A549 (cell line): Measurements from ENCODE around the gene PSORS1C1. TPM values are rescaled to one million over a fixed set of nuclear protein-coding genes. Genes with fewer than 3 reads are reported as not detected.
A peak's percentile ranks its signal among the peaks of the same experiment; 100 is the strongest.

Experiments used
- ATAC-seq, 2 experiments: fragments of 200-7000 bp in 1 of 2; fragments of >200 bp in 1 of 2; cut with Nextera tagmentation in 1 of 2; cut with Tn5 transposase in 1 of 2; 3 replicates each; pipeline versions ENCODE4 v1.8.0 to v1.9.1; 2018 to 2020; ENCODE audit warnings: mild to moderate bottlenecking in 1 of 2, moderate library complexity in 1 of 2
- CTCF ChIA-PET: fragments of 300-600 bp; sonication (Branson Sonifier 250); formaldehyde crosslinking; extraction: SDS; loops from one replicate; lab custom pipeline; 2021; ENCODE audit warnings: antibody characterized with exemption, inconsistent platforms; lab: Yijun Ruan, JAX
- POLR2A ChIA-PET: fragments of 350-600 bp; formaldehyde crosslinking; extraction: SDS; loops from one replicate; lab custom pipeline; 2021; ENCODE audit warnings: antibody characterized with exemption, inconsistent platforms; lab: Yijun Ruan, JAX
- DNase-seq, 2 experiments: peaks; one replicate each; pipeline versions ENCODE4 v3.0.0 to v3.0.0-alpha.2; 2011 to 2016; ENCODE audit warnings: low read depth in 1 of 2, low spot score in 1 of 2
- FAIRE-seq: peaks from 2 replicates; lab custom pipeline; 2011; peaks lifted over from hg19 to GRCh38; lab: Jason Lieb, UNC
- H3K27ac ChIP-seq, 2 experiments: fragments of >200 bp; sonication (Bioruptor Twin); formaldehyde crosslinking; 3 replicates each; pipeline ENCODE4 v1.5.1; 2016 to 2017
- H3K4me1 ChIP-seq: fragments of >200 bp; sonication (Bioruptor Twin); formaldehyde crosslinking; 3 replicates; pipeline ENCODE4 v1.6.1; 2016
- H3K4me2 ChIP-seq: fragments of >200 bp; sonication (Bioruptor Twin); formaldehyde crosslinking; 3 replicates; pipeline ENCODE4 v1.6.1; 2016
- H3K4me3 ChIP-seq: fragments of >200 bp; sonication (Bioruptor Twin); formaldehyde crosslinking; 3 replicates; pipeline ENCODE4 v1.5.1; 2016
- H3K9me3 ChIP-seq: fragments of >200 bp; sonication (Bioruptor Twin); formaldehyde crosslinking; 3 replicates; pipeline ENCODE4 v1.6.1; 2016
- BCL3 ChIP-seq: fragments of >200 bp; sonication (Bioruptor Twin); formaldehyde crosslinking; IDR thresholded peaks from 3 replicates; pipeline ENCODE4 v1.6.1; 2016
- CBX8 ChIP-seq: fragments of 200-600 bp; sonication (generic); IDR thresholded peaks from 2 replicates; pipeline ENCODE4 v1.6.1; 2016
- CHD4 ChIP-seq: fragments of 200-600 bp; sonication (generic); IDR thresholded peaks from 2 replicates; pipeline ENCODE4 v1.6.1; 2016; ENCODE audit warnings: antibody characterized with exemption, mild to moderate bottlenecking, borderline replicate concordance
- FOSB ChIP-seq: fragments of 250-450 bp; sonication (Bioruptor Pico); IDR thresholded peaks from 2 replicates; pipeline ENCODE4 v1.5.0; 2020; ENCODE audit warnings: mild to moderate bottlenecking, moderate library complexity
- HDAC2 ChIP-seq: fragments of 200-600 bp; sonication (generic); IDR thresholded peaks from 2 replicates; pipeline ENCODE4 v1.6.1; 2016
- HEYL ChIP-seq: fragments of 250-450 bp; sonication (Bioruptor Pico); IDR thresholded peaks from 2 replicates; pipeline ENCODE4 v1.8.0; 2021; ENCODE audit warnings: mild to moderate bottlenecking, moderate library complexity
- JUNB ChIP-seq: fragments of >200 bp; sonication (Bioruptor Twin); formaldehyde crosslinking; IDR thresholded peaks from 2 replicates; pipeline ENCODE4 v1.6.1; 2016
- KDM1A ChIP-seq: fragments of 200-600 bp; sonication (generic); IDR thresholded peaks from 2 replicates; pipeline ENCODE4 v1.6.1; 2016; ENCODE audit warnings: low read depth, mild to moderate bottlenecking
- MYC ChIP-seq: IDR thresholded peaks from 2 replicates; pipeline ENCODE4 v1.6.1; 2012; ENCODE audit warnings: mild to moderate bottlenecking, inconsistent platforms, low read length, improper control_type of control experiment, borderline replicate concordance
- NFE2L2 ChIP-seq: fragments of 150-350 bp; conservative IDR thresholded peaks from 2 replicates; pipeline ENCODE4 v1.6.1; 2014; ENCODE audit warnings: low read length
- NR3C1 ChIP-seq: fragments of >200 bp; sonication (Bioruptor Twin); formaldehyde crosslinking; IDR thresholded peaks from 3 replicates; pipeline ENCODE4 v1.6.1; 2017
- POLR2A ChIP-seq: IDR thresholded peaks from 2 replicates; pipeline ENCODE4 v1.6.1; 2012; ENCODE audit warnings: mild to moderate bottlenecking, low read length
- POLR2AphosphoS2 ChIP-seq: conservative IDR thresholded peaks from 2 replicates; pipeline ENCODE4 v1.6.1; 2012; ENCODE audit warnings: low read length, improper control_type of control experiment, inconsistent platforms
- RAD21 ChIP-seq, 2 experiments: fragments of >200 bp in 1 of 2; sonication (Bioruptor Twin) in 1 of 2; formaldehyde crosslinking in 1 of 2; IDR thresholded peaks in 1 of 2; conservative IDR thresholded peaks in 1 of 2; 2 replicates in 1 of 2; 3 replicates in 1 of 2; pipeline ENCODE4 v1.6.1; 2012 to 2018; ENCODE audit warnings: inconsistent platforms in 1 of 2
- RFX5 ChIP-seq: fragments of 450-650 bp; IDR thresholded peaks from 2 replicates; pipeline ENCODE4 v1.7.1; 2014; ENCODE audit warnings: antibody characterized with exemption, mild to moderate bottlenecking, moderate library complexity
- SREBF2 ChIP-seq: fragments of 450-650 bp; IDR thresholded peaks from 2 replicates; pipeline ENCODE4 v1.6.1; 2014; ENCODE audit warnings: mild to moderate bottlenecking, moderate library complexity
- TFCP2L1 ChIP-seq: fragments of 250-450 bp; sonication (Bioruptor Pico); IDR thresholded peaks from 2 replicates; pipeline ENCODE4 v1.5.0; 2021; ENCODE audit warnings: mild to moderate bottlenecking
- TP53 ChIP-seq: fragments of 250-450 bp; sonication (Bioruptor Pico); IDR thresholded peaks from 2 replicates; pipeline ENCODE4 v1.5.0; 2021; ENCODE audit warnings: mild to moderate bottlenecking, moderate library complexity
- ZC3H11A ChIP-seq: fragments of 450-650 bp; IDR thresholded peaks from 2 replicates; pipeline ENCODE4 v1.6.1; 2014; ENCODE audit warnings: antibody characterized with exemption, mild to moderate bottlenecking
- WGBS: methylation state at CpG from one replicate; pipeline ENCODE4 v1.1.6; 2017; ENCODE audit errors: missing lambda C conversion rate; 5-methylcytosine and 5-hydroxymethylcytosine counted together
- polyA plus RNA-seq, 4 experiments: library from polyadenylated mRNA; depleted of rRNA in 3 of 4; stranded (reverse); fragments of >200 nt; fragmentation: RNase III in 1 of 4; extraction: RNeasy Plus Mini Kit Qiagen cat#74134 plus additional on column Dnase treatment in 1 of 4; gene quantifications; 2 replicates in 3 of 4; 3 replicates in 1 of 4; pipeline ENCODE4 v1.2.3, GENCODE V29; 2011 to 2017
- TF ChIP-seq, protein P1 (sequence below): IDR thresholded peaks from 2 replicates; pipeline ENCODE4 v1.6.1; 2012
- TF ChIP-seq, protein P2 (sequence below): fragments of >200 bp; sonication (Bioruptor Twin); formaldehyde crosslinking; IDR thresholded peaks from 3 replicates; pipeline ENCODE4 v1.5.1; 2016
- TF ChIP-seq, protein P3 (sequence below): fragments of 200-600 bp; sonication (generic); IDR thresholded peaks from 2 replicates; pipeline ENCODE4 v1.6.1; 2016; ENCODE audit warnings: antibody characterized with exemption, mild to moderate bottlenecking, moderate library complexity

The PSORS1C1 gene
- polyA plus RNA-seq, 2 of the 4 experiments (the other 2 are of a cell fraction) = 2.3 to 4.3 TPM

DNA sequence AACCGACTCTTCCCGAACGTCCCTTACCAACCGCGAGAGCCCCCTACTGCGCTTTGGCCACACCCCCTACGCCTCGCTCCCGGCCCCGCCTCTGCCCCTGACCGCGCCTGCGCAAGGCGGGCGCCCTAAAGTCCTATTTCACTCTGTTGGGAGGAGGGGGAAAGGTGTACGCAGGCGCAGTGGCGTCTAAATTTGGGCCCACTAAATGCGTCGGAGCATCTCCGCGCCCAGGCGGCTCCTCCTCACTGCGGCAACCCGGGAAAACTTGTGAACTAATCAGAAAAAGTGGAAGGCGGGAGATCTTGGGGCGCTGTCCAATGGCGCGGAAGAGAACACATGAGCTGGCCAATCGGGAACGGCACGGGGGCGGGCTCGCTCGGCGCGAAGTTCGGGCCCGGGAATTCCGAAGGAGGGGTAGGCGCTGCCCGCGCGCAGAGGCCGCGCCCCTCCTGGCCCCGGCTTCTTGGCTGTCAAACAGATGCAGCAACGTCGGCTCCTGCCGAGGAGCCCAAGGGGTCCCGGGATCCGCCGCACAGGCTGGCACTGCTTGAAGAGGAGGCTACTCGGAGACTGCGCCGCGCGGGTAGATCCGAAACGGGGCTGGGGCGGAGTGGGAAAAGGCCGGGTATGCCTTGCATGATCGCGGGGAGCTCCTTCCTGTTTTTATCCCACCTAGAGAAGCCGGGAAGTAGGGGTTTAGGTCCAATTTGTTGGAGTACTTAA is 43.7 kb downstream of the PSORS1C1 start, which contains the start of gene TCF19:
Gene TCF19 (plus strand): TSS at position 450 of the 723 bp plus-strand sequence. CDS start 881 bp downstream, outside the sequence.
- Histone ChIP-seq H3K4me1 (peaks cover 15% of the 10 kb centered on the region; the same call in 2 of the 3 replicates), H3K4me3 (peak within 1 kb of the TSS; percentile 78), H3K9me3 (no peaks in the 10 kb centered on the region), H3K4me2 (peak within 1 kb of the TSS; percentile 100), H3K27ac (peak within 1 kb of the TSS; percentile 90 to 94)
- ATAC-seq (peak; percentile 94), DNase-seq (peak; percentile 96 to 98), FAIRE-seq (no peak)
- TF ChIP-seq TP53 (no peak), RFX5 (peak; percentile 61; the same call in 1 of the 2 replicates), POLR2A (peak; percentile 32; the same call in 1 of the 2 replicates)
- TF ChIP-seq, protein P1, sequence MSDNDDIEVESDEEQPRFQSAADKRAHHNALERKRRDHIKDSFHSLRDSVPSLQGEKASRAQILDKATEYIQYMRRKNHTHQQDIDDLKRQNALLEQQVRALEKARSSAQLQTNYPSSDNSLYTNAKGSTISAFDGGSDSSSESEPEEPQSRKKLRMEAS = peak; percentile 32; the same call in 1 of the 2 replicates
- ChIA-PET CTCF (interaction anchor here (0.7 to 1.2 kb wide), 7 partner anchors 10 to 374 kb away, joined by 3 to 4 read pairs (median 3); partner anchors contain the start of gene PSORS1C2), POLR2A (interaction anchor here (0.5 to 1.0 kb wide), 2 partner anchors 21 to 359 kb away, joined by 3 to 4 read pairs; no protein-coding TSS in a partner anchor)
- WGBS = 2% methylated on average over 19 of the region's 65 CpGs

DNA sequence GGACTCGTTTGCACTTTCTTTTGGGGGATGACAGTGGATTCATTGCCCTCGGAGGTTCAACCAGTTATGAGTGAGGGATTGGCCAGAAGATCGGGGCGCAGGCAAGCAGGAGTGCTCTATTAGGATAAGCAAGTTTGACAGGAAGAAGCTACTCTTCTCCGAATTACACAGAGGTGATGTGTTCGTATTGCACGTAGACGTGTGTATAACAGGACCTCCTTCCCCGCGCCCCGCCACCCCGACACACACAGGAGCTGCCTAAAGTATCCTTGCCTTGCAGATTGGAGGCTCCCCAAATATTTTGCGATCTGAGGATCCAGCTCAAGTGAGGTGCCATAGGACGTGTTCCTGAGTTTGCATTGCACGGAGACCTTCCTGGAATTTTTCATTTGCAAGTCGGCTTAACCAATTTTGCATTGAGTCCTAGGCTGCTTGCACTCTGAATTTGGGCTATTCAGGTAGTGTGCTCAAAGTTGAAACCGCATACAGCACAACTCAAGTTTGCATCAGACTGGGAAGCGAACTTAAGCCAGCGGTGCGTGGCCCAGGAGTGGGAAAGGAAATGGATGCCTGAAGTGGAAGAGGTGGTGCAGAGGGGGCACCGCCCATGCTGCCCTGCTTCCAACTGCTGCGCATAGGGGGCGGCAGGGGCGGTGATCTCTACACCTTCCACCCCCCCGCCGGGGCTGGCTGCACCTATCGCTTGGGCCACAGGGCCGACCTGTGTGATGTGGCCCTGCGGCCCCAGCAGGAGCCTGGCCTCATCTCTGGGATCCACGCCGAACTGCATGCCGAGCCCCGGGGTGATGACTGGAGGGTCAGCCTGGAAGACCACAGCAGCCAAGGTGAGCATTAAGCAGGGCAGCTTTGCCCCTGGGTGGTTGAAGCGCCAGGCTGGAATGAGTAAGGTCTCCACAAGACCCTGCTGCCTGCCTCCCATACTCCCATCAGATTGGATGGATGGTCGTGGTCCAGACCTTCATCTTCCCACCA is 44.6 kb downstream of the PSORS1C1 start:
- 35% methylated on average over 20 of the region's 35 CpGs for WGBS
- TF ChIP-seq MYC (no peak), POLR2AphosphoS2 (no peak), ZC3H11A (no peak), SREBF2 (no peak), CBX8 (no peak), NR3C1 (no peak), RAD21 (conservative IDR thresholded peaks at IDR 0.05 in 1 of 2, IDR thresholded peaks at IDR 0.05 in 1 of 2) (no peak), KDM1A (no peak), HDAC2 (no peak)
- TF ChIP-seq, protein P2, sequence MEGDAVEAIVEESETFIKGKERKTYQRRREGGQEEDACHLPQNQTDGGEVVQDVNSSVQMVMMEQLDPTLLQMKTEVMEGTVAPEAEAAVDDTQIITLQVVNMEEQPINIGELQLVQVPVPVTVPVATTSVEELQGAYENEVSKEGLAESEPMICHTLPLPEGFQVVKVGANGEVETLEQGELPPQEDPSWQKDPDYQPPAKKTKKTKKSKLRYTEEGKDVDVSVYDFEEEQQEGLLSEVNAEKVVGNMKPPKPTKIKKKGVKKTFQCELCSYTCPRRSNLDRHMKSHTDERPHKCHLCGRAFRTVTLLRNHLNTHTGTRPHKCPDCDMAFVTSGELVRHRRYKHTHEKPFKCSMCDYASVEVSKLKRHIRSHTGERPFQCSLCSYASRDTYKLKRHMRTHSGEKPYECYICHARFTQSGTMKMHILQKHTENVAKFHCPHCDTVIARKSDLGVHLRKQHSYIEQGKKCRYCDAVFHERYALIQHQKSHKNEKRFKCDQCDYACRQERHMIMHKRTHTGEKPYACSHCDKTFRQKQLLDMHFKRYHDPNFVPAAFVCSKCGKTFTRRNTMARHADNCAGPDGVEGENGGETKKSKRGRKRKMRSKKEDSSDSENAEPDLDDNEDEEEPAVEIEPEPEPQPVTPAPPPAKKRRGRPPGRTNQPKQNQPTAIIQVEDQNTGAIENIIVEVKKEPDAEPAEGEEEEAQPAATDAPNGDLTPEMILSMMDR = no peak
- peak overlapping the region; percentile 83 for H3K4me2 ChIP-seq
- ChIA-PET CTCF (interaction anchor here (0.7 to 1.4 kb wide), 9 partner anchors 9 to 373 kb away, joined by 3 to 4 read pairs (median 3); partner anchors contain the start of gene PSORS1C2), POLR2A (interaction anchor here (0.5 kb wide), 1 partner anchor 358 kb away, joined by 4 read pairs; no protein-coding TSS in a partner anchor)
- peak overlapping the region; percentile 63 to 83 for H3K27ac ChIP-seq
- peaks cover 21% of the 10 kb centered on the region for H3K4me1 ChIP-seq
- peak overlapping the region; percentile 69 for H3K4me3 ChIP-seq
- no peaks in the 10 kb centered on the region for H3K9me3 ChIP-seq
- peak; percentile 17 to 23; a peak in 5 of 6 replicates for ATAC-seq
- DNase-seq = peak in 1 of 2 experiments; percentile 15
- FAIRE-seq = no peak

DNA sequence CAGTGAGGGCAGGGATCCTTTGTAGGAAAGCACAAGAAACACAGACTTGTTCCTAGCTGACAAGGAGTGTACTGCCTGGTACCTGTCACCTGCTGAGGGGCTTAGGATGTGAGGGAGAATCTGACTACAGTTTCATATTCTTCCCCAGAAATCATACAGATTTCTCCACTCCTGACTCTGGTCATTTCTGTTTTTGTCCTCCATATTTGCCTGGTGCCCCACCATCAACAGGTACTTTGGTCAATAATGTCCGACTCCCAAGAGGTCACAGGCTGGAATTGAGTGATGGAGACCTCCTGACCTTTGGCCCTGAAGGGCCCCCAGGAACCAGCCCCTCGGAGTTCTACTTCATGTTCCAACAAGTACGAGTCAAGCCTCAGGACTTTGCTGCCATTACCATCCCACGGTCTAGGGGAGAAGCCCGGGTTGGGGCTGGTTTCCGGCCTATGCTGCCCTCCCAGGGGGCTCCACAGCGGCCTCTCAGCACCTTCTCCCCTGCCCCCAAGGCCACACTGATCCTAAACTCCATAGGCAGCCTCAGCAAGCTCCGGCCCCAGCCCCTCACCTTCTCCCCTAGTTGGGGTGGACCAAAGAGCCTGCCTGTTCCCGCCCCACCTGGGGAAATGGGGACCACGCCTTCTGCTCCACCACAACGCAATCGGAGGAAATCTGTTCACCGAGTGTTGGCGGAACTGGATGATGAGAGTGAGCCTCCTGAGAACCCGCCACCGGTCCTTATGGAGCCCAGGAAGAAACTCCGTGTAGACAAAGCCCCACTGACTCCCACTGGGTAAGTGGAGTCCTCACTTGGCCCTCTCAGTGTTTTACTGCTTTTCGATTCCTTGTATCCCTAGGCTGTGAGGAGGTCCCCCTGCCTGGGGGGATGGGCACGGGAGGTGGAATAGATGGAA is 46.9 kb downstream of the PSORS1C1 start:
- peaks cover 22% of the 10 kb centered on the region for H3K4me1 ChIP-seq
- ATAC-seq = no peak
- ChIA-PET POLR2A (no interaction called here), CTCF (interaction anchor here (1.1 kb wide), 1 partner anchor 82 kb away, joined by 3 read pairs; no protein-coding TSS in a partner anchor)
- 88% methylated on average over 11 of the region's 19 CpGs for WGBS
- no peak overlapping the region for H3K4me3 ChIP-seq
- H3K9me3 ChIP-seq = no peaks in the 10 kb centered on the region
- H3K27ac ChIP-seq = no peak overlapping the region
- no peak overlapping the region for H3K4me2 ChIP-seq
- no peak for FAIRE-seq
- no peak for DNase-seq
- no peak for TF ChIP-seq MYC
- TF ChIP-seq, protein P3, sequence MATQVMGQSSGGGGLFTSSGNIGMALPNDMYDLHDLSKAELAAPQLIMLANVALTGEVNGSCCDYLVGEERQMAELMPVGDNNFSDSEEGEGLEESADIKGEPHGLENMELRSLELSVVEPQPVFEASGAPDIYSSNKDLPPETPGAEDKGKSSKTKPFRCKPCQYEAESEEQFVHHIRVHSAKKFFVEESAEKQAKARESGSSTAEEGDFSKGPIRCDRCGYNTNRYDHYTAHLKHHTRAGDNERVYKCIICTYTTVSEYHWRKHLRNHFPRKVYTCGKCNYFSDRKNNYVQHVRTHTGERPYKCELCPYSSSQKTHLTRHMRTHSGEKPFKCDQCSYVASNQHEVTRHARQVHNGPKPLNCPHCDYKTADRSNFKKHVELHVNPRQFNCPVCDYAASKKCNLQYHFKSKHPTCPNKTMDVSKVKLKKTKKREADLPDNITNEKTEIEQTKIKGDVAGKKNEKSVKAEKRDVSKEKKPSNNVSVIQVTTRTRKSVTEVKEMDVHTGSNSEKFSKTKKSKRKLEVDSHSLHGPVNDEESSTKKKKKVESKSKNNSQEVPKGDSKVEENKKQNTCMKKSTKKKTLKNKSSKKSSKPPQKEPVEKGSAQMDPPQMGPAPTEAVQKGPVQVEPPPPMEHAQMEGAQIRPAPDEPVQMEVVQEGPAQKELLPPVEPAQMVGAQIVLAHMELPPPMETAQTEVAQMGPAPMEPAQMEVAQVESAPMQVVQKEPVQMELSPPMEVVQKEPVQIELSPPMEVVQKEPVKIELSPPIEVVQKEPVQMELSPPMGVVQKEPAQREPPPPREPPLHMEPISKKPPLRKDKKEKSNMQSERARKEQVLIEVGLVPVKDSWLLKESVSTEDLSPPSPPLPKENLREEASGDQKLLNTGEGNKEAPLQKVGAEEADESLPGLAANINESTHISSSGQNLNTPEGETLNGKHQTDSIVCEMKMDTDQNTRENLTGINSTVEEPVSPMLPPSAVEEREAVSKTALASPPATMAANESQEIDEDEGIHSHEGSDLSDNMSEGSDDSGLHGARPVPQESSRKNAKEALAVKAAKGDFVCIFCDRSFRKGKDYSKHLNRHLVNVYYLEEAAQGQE = no peak
- no peak for TF ChIP-seq BCL3
- TF ChIP-seq TFCP2L1 = no peak
- TF ChIP-seq CHD4 = no peak
- TF ChIP-seq NR3C1 = no peak
- TF ChIP-seq RAD21 (conservative IDR thresholded peaks at IDR 0.05 in 1 of 2, IDR thresholded peaks at IDR 0.05 in 1 of 2) = no peak
- TF ChIP-seq TP53 = no peak
- no peak for TF ChIP-seq HEYL (CRISPR knock-in tag)
- no peak for TF ChIP-seq NFE2L2
- no peak for TF ChIP-seq JUNB
- TF ChIP-seq FOSB (CRISPR knock-in tag) = no peak
